Measurements from ENCODE around the gene MED26. TPM values are rescaled to one million over a fixed set of nuclear protein-coding genes. Genes with fewer than 3 reads are reported as not detected.

MED26 gene
- total and polyA plus RNA-seq, 2 of the 8 experiments (the other 6 are each of a cell fraction or from before 2014, with no cell fraction given): 5.3 to 10.7 TPM

- TF ChIP-seq, protein P1, sequence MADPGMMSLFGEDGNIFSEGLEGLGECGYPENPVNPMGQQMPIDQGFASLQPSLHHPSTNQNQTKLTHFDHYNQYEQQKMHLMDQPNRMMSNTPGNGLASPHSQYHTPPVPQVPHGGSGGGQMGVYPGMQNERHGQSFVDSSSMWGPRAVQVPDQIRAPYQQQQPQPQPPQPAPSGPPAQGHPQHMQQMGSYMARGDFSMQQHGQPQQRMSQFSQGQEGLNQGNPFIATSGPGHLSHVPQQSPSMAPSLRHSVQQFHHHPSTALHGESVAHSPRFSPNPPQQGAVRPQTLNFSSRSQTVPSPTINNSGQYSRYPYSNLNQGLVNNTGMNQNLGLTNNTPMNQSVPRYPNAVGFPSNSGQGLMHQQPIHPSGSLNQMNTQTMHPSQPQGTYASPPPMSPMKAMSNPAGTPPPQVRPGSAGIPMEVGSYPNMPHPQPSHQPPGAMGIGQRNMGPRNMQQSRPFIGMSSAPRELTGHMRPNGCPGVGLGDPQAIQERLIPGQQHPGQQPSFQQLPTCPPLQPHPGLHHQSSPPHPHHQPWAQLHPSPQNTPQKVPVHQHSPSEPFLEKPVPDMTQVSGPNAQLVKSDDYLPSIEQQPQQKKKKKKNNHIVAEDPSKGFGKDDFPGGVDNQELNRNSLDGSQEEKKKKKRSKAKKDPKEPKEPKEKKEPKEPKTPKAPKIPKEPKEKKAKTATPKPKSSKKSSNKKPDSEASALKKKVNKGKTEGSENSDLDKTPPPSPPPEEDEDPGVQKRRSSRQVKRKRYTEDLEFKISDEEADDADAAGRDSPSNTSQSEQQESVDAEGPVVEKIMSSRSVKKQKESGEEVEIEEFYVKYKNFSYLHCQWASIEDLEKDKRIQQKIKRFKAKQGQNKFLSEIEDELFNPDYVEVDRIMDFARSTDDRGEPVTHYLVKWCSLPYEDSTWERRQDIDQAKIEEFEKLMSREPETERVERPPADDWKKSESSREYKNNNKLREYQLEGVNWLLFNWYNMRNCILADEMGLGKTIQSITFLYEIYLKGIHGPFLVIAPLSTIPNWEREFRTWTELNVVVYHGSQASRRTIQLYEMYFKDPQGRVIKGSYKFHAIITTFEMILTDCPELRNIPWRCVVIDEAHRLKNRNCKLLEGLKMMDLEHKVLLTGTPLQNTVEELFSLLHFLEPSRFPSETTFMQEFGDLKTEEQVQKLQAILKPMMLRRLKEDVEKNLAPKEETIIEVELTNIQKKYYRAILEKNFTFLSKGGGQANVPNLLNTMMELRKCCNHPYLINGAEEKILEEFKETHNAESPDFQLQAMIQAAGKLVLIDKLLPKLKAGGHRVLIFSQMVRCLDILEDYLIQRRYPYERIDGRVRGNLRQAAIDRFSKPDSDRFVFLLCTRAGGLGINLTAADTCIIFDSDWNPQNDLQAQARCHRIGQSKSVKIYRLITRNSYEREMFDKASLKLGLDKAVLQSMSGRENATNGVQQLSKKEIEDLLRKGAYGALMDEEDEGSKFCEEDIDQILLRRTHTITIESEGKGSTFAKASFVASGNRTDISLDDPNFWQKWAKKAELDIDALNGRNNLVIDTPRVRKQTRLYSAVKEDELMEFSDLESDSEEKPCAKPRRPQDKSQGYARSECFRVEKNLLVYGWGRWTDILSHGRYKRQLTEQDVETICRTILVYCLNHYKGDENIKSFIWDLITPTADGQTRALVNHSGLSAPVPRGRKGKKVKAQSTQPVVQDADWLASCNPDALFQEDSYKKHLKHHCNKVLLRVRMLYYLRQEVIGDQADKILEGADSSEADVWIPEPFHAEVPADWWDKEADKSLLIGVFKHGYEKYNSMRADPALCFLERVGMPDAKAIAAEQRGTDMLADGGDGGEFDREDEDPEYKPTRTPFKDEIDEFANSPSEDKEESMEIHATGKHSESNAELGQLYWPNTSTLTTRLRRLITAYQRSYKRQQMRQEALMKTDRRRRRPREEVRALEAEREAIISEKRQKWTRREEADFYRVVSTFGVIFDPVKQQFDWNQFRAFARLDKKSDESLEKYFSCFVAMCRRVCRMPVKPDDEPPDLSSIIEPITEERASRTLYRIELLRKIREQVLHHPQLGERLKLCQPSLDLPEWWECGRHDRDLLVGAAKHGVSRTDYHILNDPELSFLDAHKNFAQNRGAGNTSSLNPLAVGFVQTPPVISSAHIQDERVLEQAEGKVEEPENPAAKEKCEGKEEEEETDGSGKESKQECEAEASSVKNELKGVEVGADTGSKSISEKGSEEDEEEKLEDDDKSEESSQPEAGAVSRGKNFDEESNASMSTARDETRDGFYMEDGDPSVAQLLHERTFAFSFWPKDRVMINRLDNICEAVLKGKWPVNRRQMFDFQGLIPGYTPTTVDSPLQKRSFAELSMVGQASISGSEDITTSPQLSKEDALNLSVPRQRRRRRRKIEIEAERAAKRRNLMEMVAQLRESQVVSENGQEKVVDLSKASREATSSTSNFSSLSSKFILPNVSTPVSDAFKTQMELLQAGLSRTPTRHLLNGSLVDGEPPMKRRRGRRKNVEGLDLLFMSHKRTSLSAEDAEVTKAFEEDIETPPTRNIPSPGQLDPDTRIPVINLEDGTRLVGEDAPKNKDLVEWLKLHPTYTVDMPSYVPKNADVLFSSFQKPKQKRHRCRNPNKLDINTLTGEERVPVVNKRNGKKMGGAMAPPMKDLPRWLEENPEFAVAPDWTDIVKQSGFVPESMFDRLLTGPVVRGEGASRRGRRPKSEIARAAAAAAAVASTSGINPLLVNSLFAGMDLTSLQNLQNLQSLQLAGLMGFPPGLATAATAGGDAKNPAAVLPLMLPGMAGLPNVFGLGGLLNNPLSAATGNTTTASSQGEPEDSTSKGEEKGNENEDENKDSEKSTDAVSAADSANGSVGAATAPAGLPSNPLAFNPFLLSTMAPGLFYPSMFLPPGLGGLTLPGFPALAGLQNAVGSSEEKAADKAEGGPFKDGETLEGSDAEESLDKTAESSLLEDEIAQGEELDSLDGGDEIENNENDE (IDR thresholded peaks at IDR 0.05; ENCODE audit: insufficient replicate concordance, low read length): no peak
- no peak for TF ChIP-seq EZH2 (IDR thresholded peaks at IDR 0.05; ENCODE audit: low read depth, low read length, severe bottlenecking)
Observed at GRCh38 chr19:16566702-16567101, 61.3 kb downstream of the MED26 start (continued).

Data from H1 (cell line).